GM12875 (cell line): ENCODE results near the gene RAB5B.

Experiments
- H3K4me3 ChIP-seq: one replicate; pipeline ENCODE4 v1.5.1; 2011; ENCODE audit warnings: low read depth, low read length, control low read depth
- TF ChIP-seq, protein P1 (sequence below): IDR thresholded peaks from 2 replicates; pipeline ENCODE4 v1.5.1; 2011; ENCODE audit warnings: low read depth, mild to moderate bottlenecking, control low read depth, inconsistent platforms, low read length, moderate library complexity, borderline replicate concordance; ENCODE audit not compliant: insufficient read depth

The RAB5B gene, protein sequence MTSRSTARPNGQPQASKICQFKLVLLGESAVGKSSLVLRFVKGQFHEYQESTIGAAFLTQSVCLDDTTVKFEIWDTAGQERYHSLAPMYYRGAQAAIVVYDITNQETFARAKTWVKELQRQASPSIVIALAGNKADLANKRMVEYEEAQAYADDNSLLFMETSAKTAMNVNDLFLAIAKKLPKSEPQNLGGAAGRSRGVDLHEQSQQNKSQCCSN

DNA sequence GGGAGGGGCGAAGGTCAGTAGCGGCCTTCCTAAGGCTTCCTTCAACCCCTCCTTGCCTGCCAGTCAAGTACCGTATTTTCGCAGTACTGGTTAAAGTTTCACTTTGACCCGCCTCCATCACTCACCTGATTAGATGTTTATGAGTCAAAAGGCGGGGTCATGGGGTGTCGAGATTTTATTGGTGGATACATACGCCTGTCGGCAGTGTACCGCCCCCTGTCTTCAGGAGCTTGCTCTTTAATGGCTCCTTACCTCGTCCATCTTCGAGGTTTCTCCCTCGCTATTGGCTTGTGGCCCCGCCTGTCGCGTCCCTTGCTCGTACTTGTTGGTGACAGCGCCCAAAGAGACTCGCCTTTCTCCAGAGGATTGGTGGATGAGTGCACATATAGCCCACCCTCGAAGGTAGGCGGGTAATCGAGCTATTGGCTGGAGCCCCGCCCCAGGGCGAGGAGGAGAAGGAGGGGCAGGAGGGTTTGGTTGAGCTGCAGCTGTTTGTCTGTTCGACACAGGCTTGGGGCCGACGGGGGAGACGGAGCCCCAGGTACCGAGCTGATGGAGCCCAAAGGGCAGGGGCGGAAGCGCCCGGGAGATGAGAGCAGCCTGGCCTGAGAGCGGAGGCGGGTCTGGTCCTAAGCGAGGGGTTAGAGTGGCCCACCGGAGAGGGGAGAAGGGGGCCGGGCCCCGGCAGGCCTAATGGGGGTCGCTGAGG lies at the start of gene RAB5B:
Gene RAB5B, plus strand, starts transcription at position 480 of the 709 bp plus-strand sequence. CDS start 12,883 bp downstream, outside the sequence.
- TF ChIP-seq, protein P1, sequence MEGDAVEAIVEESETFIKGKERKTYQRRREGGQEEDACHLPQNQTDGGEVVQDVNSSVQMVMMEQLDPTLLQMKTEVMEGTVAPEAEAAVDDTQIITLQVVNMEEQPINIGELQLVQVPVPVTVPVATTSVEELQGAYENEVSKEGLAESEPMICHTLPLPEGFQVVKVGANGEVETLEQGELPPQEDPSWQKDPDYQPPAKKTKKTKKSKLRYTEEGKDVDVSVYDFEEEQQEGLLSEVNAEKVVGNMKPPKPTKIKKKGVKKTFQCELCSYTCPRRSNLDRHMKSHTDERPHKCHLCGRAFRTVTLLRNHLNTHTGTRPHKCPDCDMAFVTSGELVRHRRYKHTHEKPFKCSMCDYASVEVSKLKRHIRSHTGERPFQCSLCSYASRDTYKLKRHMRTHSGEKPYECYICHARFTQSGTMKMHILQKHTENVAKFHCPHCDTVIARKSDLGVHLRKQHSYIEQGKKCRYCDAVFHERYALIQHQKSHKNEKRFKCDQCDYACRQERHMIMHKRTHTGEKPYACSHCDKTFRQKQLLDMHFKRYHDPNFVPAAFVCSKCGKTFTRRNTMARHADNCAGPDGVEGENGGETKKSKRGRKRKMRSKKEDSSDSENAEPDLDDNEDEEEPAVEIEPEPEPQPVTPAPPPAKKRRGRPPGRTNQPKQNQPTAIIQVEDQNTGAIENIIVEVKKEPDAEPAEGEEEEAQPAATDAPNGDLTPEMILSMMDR = no peak
- H3K4me3 ChIP-seq = peak within 1 kb of the TSS; percentile 76

DNA sequence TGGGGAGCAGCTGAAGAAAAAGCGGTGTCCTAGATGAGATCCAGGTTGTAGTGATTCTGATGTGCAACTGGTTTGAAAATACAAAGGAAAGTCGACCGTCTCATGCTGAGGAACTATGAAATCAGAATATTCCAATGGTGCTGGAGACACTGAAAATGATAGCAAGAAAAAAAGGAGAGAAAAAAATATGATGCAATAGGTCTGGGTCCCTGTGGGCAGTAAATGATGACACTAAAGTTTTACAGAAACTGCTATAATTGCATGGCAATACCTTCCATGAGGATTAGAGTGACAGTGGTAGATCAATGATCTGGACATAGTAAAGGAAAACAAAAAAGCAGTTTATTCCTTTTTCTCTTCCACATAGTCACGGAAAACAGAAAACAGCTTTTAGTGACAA lies 48.5 kb upstream of the RAB5B start:
- H3K4me3 ChIP-seq = no peak overlapping the region
- TF ChIP-seq, protein P1 = no peak

DNA sequence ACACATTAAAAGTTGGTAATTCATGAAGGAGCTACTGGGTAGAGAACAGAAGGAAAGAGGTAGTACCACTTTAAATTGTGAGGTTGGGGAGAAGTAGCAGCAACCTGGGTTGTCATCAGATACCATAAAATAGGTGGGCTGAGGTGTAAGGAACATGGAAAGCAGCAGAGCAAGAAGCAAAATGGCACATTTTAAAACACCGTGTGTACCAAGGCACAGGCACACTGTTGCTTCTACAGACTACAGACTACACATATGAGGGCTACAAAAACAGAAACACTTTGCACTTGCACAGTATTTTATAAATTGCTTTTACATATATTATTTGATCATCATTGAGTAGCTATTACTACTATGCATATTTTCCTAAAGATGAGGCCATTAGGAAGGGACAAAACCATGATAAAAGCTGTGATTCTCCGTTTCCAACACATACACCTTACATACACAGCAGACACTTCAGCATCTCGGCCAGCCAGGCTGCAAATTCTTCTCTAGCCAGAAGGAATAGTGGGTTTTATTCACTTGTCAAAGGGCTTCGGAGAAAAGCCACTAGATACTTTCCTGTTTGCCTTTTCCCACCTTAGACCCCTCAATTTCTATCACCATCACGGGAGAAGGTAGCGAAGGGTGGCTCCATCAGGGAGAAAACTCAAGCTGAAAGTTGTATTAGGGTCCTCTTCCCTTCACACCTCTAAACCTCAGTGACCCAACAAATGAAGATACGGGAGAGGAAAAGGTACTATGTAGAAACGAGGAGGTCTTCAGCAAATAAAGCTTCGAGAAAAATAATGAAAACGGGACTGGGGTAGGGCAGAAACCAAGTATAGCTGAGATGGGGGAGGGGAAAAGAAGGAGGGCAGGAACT lies 47.8 kb upstream of the RAB5B start:
- TF ChIP-seq, protein P1 = no peak
- H3K4me3 ChIP-seq = peak overlapping the region; percentile 69

DNA sequence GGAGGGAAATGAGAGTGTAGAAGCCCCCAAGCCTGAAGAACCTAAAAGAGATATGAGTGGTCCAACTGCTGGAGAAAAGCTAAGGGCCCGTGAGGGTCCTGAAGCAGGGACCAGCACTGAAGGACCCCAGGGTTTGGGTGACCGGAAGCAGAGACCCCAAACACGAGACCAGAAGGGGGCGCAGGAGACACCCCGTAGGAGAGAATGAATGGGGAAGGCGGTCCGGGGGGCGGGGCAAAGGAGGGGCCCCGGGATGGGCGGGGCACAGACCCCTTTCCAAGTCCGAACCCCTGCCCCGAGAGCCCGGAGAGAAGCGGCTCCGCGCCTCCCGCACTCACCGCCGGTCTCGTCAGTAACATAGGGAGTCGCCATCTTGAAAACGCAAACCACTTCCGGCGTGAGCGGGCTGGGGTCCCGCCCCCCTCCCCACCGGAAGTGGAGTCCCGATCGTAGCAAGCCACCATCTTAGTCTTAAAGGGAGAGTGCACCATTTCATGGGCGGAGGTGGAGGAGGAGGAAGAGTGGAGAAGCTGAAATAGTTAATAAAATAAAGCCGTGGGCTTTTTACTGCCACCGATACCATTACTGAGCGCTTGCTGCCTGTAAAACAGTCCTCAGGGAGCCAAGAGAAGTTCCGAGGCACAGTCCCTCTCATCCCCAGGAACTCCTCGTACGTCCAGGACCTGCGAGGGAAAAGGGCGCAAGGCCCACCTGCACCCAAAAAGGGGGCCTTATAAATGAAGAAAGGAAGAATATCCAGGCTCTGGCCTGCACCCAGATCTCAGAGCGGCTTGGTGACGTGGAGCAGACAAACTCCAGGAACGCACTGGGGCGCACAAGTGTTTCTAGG lies 46.9 kb upstream of the RAB5B start:
- H3K4me3 ChIP-seq = peak overlapping the region; percentile 69
- TF ChIP-seq, protein P1 = peak; percentile 82

DNA sequence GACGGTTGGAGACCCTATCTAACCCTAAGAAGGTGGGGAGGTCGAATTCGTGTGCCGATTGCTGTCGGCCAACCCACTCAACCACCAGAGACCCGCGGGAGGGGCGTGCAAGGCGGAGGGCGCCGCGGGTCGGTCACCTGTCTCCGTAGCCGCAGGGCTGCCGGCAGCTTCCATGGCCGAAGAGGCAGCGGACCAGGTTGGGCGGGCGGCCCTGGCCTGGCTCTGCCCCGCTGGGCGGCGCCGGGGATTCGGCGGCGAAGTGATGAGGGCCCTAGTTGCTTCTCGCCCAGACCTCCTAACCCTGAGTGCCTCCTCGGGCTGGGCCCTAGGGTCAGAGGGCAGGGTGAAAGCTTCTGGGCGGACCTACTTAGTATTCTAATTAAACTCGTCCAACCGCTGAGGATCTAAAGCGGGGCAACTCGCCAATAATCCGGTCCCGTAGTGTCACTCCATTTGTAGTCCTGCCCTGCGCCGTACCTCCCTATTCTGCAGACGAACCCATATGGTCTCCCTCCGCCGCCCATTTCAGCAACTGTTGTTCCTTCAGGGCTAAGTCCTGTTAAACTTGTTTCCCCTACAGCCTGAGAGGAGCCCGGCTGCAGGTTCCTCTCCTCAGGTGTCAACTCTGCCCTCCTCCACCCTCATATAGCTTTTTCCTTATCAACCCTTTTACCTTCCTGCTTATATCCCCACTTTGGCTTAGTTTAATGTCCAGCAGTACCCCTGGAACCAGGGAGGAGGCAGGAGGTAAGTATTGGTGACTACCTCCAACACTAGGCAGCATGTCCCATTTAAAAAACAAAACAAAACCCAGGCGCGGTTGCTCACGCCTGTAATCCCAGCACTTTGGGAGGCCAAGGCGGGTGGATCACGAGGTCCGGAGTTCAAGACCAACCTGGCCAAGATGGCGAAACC lies 46.0 kb upstream of the RAB5B start, which contains the start of gene PYM1:
Gene PYM1, minus strand, starts transcription at position 307 of the 915 bp plus-strand sequence. Its CDS starts 133 bp downstream, at position 174.
- TF ChIP-seq, protein P1 = no peak

More for the DNA sequence above, 46.0 kb upstream of the RAB5B start, which contains the start of gene PYM1:
- peak within 1 kb of the TSS; percentile 69 for H3K4me3 ChIP-seq
